Measurements from ENCODE around the gene OR5AK2. TPM values are rescaled to one million over a fixed set of nuclear protein-coding genes. Genes with fewer than 3 reads are reported as not detected.

The OR5AK2 gene
- total RNA-seq, 1 experiment from 2014 or later: not detected

GRCh38 chr11:57031556-57031955, 42.8 kb downstream of the OR5AK2 start:
- no peak for DNase-seq (ENCODE audit: low read depth in 1 of 2, low spot score in 2 of 2)
- Histone ChIP-seq H3K27me3 (replicated peaks) (no peaks in the 10 kb centered on the region), H3K9me3 (replicated peaks) (no peaks in the 10 kb centered on the region), H3K27ac (no peak overlapping the region), H3K4me3 (no peak overlapping the region), H3K36me3 (no peaks in the 10 kb centered on the region), H3K4me1 (replicated peaks) (no peaks in the 10 kb centered on the region)

Other genes with a start within 250 kb of the OR5AK2 start
- gene OR9G4, start 240.2 kb upstream of the OR5AK2 start, total RNA-seq (2014; rRNA removed; shearing (Covaris generic)): not detected in 2 replicates
- not detected in 2 replicates for gene LRRC55, start 193.0 kb downstream of the OR5AK2 start, total RNA-seq (2014; rRNA removed; shearing (Covaris generic))
- gene APLNR, start 248.3 kb downstream of the OR5AK2 start, total RNA-seq (2014; rRNA removed; shearing (Covaris generic)): not detected in 2 replicates

Measured in SJSA1 (cell line).